Suprapubic skin (tissue), 4 donors: ENCODE results near the gene THRAP3.

ENCODE experiments used
- CTCF ChIP-seq, 2 donors: fragments of 200-600 bp in 1 of 2; fragments of 450-650 bp in 1 of 2; sonication (generic) in 1 of 2; IDR thresholded peaks; one replicate each; pipeline ENCODE4 v1.5.1; 2016 to 2019; ENCODE audit warnings: antibody characterized with exemption in 2 of 2, mild to moderate bottlenecking in 1 of 2, moderate library complexity in 1 of 2
- POLR2A ChIP-seq, 2 donors: fragments of 450-650 bp; IDR thresholded peaks; one replicate each; pipeline ENCODE4 v1.6.1; 2017; ENCODE audit warnings: antibody characterized with exemption in 2 of 2, mild to moderate bottlenecking in 2 of 2, moderate library complexity in 2 of 2
- POLR2AphosphoS5 ChIP-seq, 3 donors: sonication (generic); formaldehyde crosslinking; IDR thresholded peaks; one replicate each; pipeline ENCODE4 v1.6.1; 2017; ENCODE audit warnings: antibody characterized with exemption in 3 of 3

GRCh38 chr1:36320767-36321118, 96.5 kb downstream of the THRAP3 start:
- TF ChIP-seq CTCF (IDR thresholded peaks at IDR 0.05) (no peak), POLR2A (IDR thresholded peaks at IDR 0.05) (no peak), POLR2AphosphoS5 (IDR thresholded peaks at IDR 0.05) (no peak)
